NCI-H1092 (cell line): ENCODE measurements around the gene ZNF638.

Experiments
- DNase-seq: peaks from one replicate; lab custom pipeline; 2025; lab: John Stamatoyannopoulos, UW

Gene ZNF638

GRCh38 chr2:71473346-71474031, 141.9 kb downstream of the ZNF638 start:
- no peak for DNase-seq

- no peak for DNase-seq
Measured at GRCh38 chr2:71474116-71474743, 142.6 kb downstream of the ZNF638 start.

GRCh38 chr2:71474744-71475397, 143.3 kb downstream of the ZNF638 start:
- no peak for DNase-seq

GRCh38 chr2:71476495-71476894, 144.9 kb downstream of the ZNF638 start:
- no peak for DNase-seq

GRCh38 chr2:71477231-71477691, 145.7 kb downstream of the ZNF638 start:
- DNase-seq, result no peak

- DNase-seq, result no peak
Measured at GRCh38 chr2:71478806-71479205, 147.2 kb downstream of the ZNF638 start.

GRCh38 chr2:71479261-71479660, 147.7 kb downstream of the ZNF638 start:
- DNase-seq, result no peak

- no peak for DNase-seq
Measured at GRCh38 chr2:71481111-71481510, 149.5 kb downstream of the ZNF638 start.

GRCh38 chr2:71482055-71482454, 150.5 kb downstream of the ZNF638 start:
- DNase-seq, result no peak

GRCh38 chr2:71483246-71483645, 151.7 kb downstream of the ZNF638 start:
- DNase-seq, result no peak

GRCh38 chr2:71484354-71484753, 152.8 kb downstream of the ZNF638 start:
- no peak for DNase-seq
